NT2/D1 (cell line): Measurements from ENCODE around the gene ALDH2.
"Not testable (repeated sequence)": the region's sequence is repeated elsewhere in the genome, so short reads cannot be mapped to it uniquely, and the experiment has no call there.

Source experiments
- DNase-seq: peaks from one replicate; pipeline ENCODE4 v3.0.0-alpha.2; 2011; ENCODE audit warnings: low read depth, low spot score
- H3K27me3 ChIP-seq: 2 replicates; pipeline ENCODE4 v1.6.0; 2011; ENCODE audit warnings: mild to moderate bottlenecking; ENCODE audit not compliant: insufficient read length, insufficient read depth
- H3K36me3 ChIP-seq: 2 replicates; pipeline ENCODE4 v1.6.1; 2011; ENCODE audit warnings: mild to moderate bottlenecking, low read length, mixed read lengths; ENCODE audit not compliant: insufficient read depth, insufficient read length
- H3K4me1 ChIP-seq: 2 replicates; pipeline ENCODE4 v1.5.1; 2011; ENCODE audit not compliant: insufficient read depth, insufficient read length
- H3K4me3 ChIP-seq: 2 replicates; pipeline ENCODE4 v1.5.1; 2011; ENCODE audit warnings: low read depth; ENCODE audit not compliant: insufficient read length
- H3K9ac ChIP-seq: 2 replicates; pipeline ENCODE4 v1.6.0; 2011; ENCODE audit warnings: low read depth; ENCODE audit not compliant: insufficient read length
- H3K9me3 ChIP-seq: 2 replicates; pipeline ENCODE4 v1.5.1; 2011; ENCODE audit warnings: mild to moderate bottlenecking, low read length; ENCODE audit not compliant: insufficient read depth
- SUZ12 ChIP-seq: IDR thresholded peaks from 2 replicates; pipeline ENCODE4 v1.6.1; 2011; ENCODE audit not compliant: insufficient read length, insufficient read depth; ENCODE audit errors: extremely low read depth
- YY1 ChIP-seq: IDR thresholded peaks from 2 replicates; pipeline ENCODE4 v1.6.1; 2011; ENCODE audit not compliant: insufficient read length, insufficient read depth
- ZNF274 ChIP-seq: IDR thresholded peaks from 2 replicates; pipeline ENCODE4 v1.6.1; 2011; ENCODE audit warnings: mild to moderate bottlenecking, low read depth, low read length

The ALDH2 gene

DNA sequence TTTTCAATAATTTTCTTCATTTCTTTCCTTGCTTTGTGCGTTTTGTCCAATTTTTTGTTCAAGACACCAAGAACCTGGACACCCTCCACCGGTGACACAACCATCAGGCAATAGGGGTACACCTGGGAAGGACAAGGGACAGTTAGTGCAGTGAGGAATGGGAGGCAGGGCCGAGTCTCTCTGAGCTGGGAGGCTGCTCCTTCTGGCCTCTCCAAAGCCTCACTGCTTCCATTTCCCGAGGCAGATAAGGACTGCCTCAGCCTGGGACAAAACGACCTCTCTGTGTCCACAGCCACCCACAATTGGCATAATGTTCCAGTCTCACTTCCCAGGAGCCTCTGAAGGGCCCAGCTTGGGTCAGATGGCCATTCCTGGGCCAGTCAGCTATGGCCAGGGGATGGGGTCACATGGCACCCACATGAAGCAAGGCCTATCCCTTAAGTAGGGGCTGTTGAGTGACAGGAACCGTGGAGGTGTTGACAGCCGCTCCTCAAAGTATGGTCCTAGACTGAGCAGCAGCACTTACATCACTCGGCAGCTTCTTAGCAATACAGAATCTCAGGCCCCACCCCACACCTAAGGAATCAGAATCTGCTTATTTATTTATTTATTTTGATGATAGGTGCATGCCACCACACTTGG lies 61.7 kb downstream of the ALDH2 start:
- Histone ChIP-seq H3K36me3 (no peaks in the 10 kb centered on the region), H3K4me3 (no peak overlapping the region), H3K9me3 (no peaks in the 10 kb centered on the region), H3K4me1 (no peaks in the 10 kb centered on the region), H3K9ac (no peak overlapping the region), H3K27me3 (no peaks in the 10 kb centered on the region)
- DNase-seq, result no peak
- TF ChIP-seq YY1 (no peak), SUZ12 (no peak), ZNF274 (no peak)

DNA sequence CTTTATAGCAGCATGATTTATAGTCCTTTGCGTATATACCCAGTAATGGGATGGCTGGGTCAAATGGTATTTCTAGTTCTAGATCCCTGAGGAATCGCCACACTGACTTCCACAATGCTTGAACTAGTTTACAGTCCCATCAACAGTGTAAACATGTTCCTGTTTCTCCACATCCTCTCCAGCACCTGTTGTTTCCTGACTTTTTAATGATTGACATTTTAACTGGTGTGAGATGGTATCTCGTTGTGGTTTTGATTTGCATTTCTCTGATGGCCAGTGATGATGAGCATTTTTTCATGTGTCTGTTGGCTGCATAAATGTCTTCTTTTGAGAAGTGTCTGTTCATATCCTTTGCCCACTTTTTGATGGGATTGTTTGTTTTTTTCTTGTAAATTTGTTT lies 62.9 kb downstream of the ALDH2 start:
- not testable (repeated sequence) for H3K9ac ChIP-seq, H3K4me1 ChIP-seq, DNase-seq, H3K27me3 ChIP-seq, H3K36me3 ChIP-seq, H3K9me3 ChIP-seq, H3K4me3 ChIP-seq

DNA sequence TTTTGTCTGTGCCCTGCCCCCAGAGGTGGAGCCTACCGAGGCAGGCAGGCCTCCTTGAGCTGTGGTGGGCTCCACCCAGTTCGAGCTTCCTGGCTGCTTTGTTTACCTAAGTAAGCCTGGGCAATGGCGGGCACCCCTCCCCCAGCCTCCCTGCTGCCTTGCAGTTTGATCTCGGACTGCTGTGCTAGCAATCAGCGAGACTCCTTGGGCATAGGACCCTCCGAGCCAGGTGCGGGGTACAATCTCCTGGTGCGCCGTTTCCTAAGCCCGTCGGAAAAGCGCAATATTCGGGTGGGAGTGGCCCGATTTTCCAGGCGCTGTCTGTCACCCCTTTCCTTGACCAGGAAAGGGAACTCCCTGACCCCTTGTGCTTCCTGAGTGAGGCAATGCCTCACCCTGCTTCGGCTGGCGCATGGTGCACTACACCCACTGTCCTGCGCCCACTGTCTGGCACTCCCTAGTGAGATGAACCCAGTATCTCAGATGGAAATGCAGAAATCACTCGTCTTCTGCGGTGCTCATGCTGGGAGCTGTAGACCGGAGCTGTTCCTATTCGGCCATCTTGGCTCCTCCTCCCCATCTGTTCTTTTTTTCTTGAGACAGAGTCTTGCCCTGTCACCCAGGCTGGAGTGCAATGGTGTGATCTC lies 68.1 kb downstream of the ALDH2 start:
- not testable (repeated sequence) for H3K4me1 ChIP-seq, H3K9me3 ChIP-seq, H3K27me3 ChIP-seq, H3K4me3 ChIP-seq, DNase-seq
- H3K9ac ChIP-seq, result peak overlapping the region; percentile 32
- peaks cover 12% of the 10 kb centered on the region for H3K36me3 ChIP-seq

GRCh38 chr12:111835531-111836181 lies 68.9 kb downstream of the ALDH2 start:
- H3K36me3 ChIP-seq, result peaks cover 20% of the 10 kb centered on the region
- H3K9me3 ChIP-seq, DNase-seq, H3K4me3 ChIP-seq, H3K9ac ChIP-seq, H3K27me3 ChIP-seq, H3K4me1 ChIP-seq: not testable (repeated sequence)

- Histone ChIP-seq H3K36me3 (peaks cover 21% of the 10 kb centered on the region), H3K27me3 (no peaks in the 10 kb centered on the region), H3K4me3 (no peak overlapping the region), H3K9ac (no peak overlapping the region), H3K4me1 (no peaks in the 10 kb centered on the region), H3K9me3 (peaks cover 7% of the 10 kb centered on the region; the same call in 1 of the 2 replicates)
- TF ChIP-seq ZNF274 (no peak), YY1 (no peak), SUZ12 (no peak)
- DNase-seq, result no peak
Measured at GRCh38 chr12:111838353-111838752, 71.6 kb downstream of the ALDH2 start.

- peaks cover under 1% of the 10 kb centered on the region; the same call in 1 of the 2 replicates for H3K9me3 ChIP-seq
- no peak for DNase-seq
- H3K27me3 ChIP-seq, result no peaks in the 10 kb centered on the region
- no peaks in the 10 kb centered on the region for H3K4me1 ChIP-seq
- TF ChIP-seq ZNF274 (no peak), YY1 (no peak), SUZ12 (no peak)
- H3K4me3 ChIP-seq, result peak overlapping the region; percentile 87
- H3K9ac ChIP-seq, result peak overlapping the region; percentile 89
- peaks cover 41% of the 10 kb centered on the region for H3K36me3 ChIP-seq
Measured at GRCh38 chr12:111840807-111841206, 74.1 kb downstream of the ALDH2 start.

GRCh38 chr12:111841236-111841749 lies 74.6 kb downstream of the ALDH2 start:
- Histone ChIP-seq H3K27me3 (no peaks in the 10 kb centered on the region), H3K4me1 (no peaks in the 10 kb centered on the region), H3K4me3 (peak overlapping the region; percentile 87), H3K9me3 (no peaks in the 10 kb centered on the region), H3K36me3 (peaks cover 45% of the 10 kb centered on the region), H3K9ac (peak overlapping the region; percentile 89)
- no peak for DNase-seq
- TF ChIP-seq YY1 (no peak), ZNF274 (no peak), SUZ12 (no peak)
